Measurements from ENCODE around the gene PUSL1.
A peak's percentile ranks its signal among the peaks of the same experiment; 100 is the strongest.

The PUSL1 gene

DNA sequence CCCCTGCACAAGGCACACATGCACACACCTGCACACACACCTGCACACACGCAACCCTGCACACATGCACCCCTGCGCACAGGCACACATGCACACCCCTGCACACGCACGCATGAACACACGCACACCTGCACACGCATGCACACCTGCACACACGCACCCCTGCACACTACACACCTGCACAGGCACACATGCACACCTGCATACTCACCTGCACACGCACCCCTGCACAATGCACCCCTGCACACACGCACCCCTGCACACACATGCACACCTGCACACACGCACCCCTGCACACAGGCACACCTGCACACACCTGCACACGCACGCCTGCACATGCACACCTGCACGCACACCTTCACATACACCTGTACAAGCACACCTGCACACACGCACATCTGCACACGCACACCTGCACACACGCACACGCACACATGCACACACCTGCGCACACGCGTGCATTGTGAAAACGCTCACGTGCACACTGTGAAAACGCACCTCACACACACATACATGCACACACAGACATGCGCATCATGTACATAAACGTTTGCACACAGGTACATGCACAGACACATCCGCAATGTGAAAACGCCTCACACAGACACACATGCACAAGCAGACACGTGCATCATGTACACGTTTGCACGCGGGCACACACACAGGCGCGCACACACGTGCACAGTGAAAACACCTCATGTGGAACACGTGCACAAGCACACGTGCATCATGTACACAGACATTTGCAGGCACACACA lies 32.6 kb downstream of the PUSL1 start:
- no peak for DNase-seq (ENCODE audit: low read depth)

DNA sequence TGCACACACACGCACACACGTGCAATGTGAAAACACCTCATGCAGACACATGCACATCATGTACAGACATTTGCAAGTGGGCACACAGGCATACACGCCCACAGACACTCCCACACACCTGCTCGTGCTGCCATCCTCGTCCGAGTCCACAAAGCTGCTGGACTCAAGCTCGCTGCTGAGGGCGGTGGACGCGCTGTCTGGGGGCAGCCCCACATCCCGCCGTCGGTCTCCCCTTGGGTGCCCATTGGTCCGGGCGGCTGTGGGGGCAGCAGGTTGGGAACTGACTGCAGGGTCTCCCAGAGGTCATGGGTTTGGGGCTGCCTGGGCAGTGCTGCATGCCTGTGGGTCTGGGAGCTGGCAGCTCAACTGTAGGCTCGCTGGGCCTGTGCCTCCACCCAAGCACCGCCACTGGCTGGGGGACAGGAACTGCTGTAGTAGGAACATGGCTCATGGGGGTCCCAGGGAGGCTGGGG lies 33.2 kb downstream of the PUSL1 start:
- DNase-seq (ENCODE audit: low read depth), result no peak

GRCh38 chr1:1342061-1342562 lies 33.7 kb downstream of the PUSL1 start:
- DNase-seq (ENCODE audit: low read depth), result no peak

- DNase-seq (ENCODE audit: low read depth), result no peak
Observed at GRCh38 chr1:1342584-1343115, 34.3 kb downstream of the PUSL1 start.

DNA sequence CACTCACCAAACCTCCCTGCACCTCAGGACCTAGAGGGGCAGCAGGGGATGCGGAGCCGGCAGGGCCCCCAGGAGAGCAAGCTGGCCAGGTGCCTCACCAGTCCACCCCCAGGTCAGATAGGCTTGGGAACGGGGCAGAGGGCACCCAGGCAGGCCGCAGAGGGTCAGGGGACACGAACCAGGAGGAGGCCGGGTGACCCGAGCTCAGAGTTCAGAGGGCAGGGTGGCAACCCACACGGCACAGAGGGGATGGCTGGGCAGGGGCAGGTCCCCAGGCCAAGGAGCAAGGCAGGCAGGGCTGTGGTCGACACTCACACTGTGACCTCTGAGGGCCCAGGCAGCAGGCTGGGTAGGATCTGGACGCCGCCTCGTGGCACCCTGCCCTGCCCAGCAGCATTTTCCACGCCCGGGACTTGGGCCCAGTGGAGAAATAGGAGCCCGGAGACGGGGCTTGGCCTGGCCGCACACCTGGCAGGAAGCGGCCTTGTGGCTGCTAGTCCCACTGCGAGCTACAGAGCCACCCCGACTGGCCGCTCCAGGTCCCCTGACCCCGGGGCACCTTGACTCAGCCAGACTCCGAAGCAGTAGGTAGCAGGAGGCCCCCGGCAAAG lies 35.5 kb downstream of the PUSL1 start:
- DNase-seq (ENCODE audit: low read depth), result no peak

DNA sequence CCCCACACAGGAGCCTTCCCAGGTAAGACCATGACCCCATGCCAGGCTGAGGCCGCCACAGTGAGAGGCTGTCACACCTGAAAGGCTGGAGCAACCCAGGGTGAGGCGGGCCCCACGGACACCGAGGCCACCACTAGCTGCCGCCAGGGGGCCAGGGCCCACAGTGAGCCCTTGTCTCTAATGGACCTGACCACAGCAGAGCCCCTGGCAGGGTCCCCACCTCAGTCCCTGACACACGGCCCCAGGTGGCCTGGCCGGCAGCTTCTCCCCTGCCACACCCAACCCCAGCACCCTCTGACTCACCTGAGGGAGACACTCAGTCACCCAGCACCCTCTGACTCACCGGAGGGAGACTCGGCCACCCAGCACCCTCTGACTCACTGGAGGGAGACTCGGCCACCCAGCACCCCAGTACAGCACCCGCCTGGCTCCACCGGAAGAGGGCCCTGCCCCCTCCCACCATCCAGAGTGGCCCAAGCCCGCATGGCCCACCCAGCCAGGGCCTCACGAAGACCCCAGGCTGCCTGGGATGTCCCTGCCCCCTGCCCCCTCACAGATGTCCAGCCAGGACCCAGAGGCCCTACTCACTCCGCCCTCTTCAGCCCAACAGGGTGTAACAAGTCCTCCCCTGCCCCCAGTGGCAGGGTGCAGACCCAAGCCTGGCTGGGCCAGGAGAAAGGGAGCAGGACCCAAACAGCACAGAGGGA lies 36.4 kb downstream of the PUSL1 start:
- no peak for DNase-seq (ENCODE audit: low read depth)

DNA sequence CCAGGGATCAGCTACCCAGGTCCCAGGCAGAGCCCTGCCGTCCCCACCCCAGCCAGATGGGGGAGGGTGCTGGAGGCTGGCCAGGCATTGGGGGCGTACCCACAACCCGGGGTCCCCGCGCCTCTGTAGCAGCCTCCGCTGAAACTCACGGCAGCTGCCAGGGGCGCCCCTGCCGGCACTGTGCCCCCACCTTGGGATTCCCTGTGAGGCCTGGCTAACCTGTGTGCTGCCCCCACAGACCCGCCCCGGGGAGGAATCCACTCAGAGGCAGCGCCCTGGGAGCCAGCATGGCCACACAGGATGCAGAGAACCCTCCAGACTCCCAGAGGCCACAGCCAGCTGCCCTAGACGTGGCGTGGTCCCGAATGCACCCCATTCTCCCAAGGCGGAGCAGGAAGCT lies 37.0 kb downstream of the PUSL1 start:
- no peak for DNase-seq (ENCODE audit: low read depth)

- DNase-seq (ENCODE audit: low read depth), result no peak
Observed at GRCh38 chr1:1345860-1346500, 37.6 kb downstream of the PUSL1 start.

DNA sequence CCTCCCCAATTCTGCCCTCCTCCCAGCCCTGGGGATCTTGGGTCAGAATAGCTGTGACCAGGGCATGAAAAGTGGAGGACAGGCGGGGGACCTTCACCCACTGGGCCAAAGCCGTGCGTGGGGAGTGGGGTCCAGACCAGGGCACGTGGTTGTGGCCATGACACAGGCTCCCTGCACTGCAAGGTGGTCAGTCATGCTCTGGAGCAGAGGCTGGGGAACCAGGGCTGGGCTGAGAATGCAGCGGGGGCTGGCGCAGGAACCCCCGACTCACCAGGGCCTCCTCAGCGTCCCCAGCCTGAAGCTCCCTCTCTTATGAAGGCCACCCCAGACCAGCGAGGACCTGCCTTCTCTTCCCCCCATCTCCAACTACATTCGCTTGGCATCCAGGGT lies 38.1 kb downstream of the PUSL1 start:
- DNase-seq (ENCODE audit: low read depth), result no peak

GRCh38 chr1:1347026-1347595 lies 38.7 kb downstream of the PUSL1 start:
- no peak for DNase-seq (ENCODE audit: low read depth)

- DNase-seq (ENCODE audit: low read depth), result no peak
Observed at GRCh38 chr1:1347663-1348419, 39.4 kb downstream of the PUSL1 start.

DNA sequence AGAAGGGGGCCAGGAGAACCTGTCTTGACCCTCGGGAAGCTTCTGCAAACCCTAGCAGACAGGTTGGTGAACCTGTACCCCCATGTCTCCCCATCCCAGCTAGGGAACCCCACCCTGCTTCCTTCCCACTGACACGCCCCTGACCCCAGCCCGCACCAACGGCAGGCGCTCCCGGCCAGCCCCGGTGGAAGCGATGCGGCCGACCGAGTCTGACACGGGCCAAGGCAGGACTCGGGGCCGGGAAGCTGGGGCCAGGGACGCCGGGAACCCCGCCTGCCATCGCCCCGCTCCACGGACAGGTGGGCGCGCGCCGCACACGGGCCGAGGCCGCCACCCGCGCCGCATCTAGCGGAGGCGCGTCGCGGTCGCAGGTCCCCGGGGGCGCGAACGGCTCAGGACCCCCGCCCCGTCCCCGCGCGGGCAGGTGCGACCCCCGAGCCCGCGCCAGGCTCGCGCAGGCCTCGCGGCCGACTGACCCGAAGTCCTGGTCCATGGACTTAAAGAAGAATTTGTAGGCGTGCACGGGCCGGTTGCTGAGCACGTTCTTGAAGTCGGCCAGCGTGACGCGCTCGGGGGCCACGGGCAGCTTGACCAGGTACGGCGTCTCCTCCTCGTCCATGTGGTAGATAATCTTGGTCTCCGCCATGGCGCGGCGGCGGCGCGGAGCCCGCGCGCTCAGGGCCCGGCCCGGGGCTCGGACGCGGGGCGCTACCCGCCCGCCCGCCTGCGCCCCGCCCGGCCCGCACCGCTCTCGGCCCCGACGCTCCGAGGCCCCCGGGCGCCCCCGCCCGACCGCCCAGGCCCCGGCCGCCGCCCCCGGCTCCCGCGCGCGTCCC lies 40.2 kb downstream of the PUSL1 start:
- no peak for DNase-seq (ENCODE audit: low read depth)

DNA sequence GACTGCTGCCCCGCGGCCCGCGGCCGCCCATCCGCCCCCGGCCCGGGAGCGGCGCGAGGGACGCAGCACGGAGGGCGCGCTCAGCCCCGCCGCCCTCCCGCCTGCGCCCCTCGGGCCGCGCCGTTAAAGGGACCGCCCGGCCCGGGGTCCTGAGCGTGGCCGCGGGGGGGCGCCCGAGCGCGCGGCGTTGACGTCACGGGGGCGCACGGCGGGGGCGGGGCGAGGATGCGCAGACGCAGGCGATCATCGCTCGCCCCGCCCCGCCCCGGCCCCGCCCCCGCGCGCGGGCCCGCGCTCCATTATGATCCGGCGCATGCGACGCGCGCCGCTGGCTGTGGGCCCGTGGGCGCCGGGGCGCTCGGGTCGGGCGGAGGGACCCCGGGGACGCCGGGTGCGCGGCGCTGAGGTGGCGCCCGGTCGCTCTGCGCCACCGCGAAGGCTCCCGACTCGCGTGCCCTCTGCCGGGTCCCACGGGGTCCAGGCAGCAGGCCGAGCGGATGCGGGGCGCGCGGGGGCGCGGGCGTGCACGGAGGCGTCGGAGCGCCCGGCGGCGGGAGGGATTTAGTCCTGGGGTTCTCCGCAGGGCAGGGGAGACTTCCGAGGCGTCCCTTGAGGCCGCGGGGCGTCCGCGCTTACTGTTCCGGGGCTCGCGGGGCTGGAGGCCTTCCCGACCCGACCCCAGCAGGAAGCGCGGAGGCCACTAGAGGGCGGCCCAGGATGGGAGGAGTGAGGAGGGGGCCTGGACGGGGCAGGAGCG lies 41.0 kb downstream of the PUSL1 start, which contains the start of gene DVL1:
Gene DVL1 (minus strand): TSS at position 163 of the 757 bp plus-strand sequence. CDS start 353 bp downstream, outside the sequence.
- peak; percentile 32 for DNase-seq (ENCODE audit: low read depth)

- DNase-seq (ENCODE audit: low read depth), result no peak
Observed at GRCh38 chr1:1351511-1352427, 43.4 kb downstream of the PUSL1 start.

DNA sequence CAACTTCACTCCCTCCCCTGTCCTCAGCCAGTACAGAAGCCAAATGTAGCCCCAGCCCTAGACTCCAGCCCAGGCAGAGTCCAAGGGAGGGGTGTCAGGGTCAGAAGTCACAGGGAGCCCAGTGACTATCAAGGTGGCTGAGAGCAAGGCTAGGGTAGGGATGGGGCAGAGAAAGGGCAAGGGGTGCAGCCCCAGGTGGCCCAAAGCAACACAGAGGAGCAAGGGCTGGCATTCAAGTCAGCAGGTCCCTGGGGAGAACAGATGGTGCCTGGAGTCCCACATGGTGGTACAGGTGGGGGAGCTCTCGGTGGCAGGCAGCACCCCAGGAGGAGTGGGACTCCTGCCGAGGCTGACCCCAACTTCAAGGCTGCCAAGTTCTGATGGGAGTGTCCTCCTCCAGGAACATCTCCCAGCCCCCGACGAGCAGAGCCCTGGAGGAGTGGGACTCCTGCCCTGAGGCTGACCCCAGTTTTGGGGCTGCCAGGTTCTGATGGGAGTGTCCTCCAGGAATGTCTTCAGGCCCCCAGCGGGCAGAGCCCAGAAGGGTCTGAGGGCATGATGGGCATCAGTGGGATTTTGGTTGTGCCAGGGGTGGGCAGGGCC lies 44.5 kb downstream of the PUSL1 start:
- DNase-seq (ENCODE audit: low read depth), result no peak

- DNase-seq (ENCODE audit: low read depth), result no peak
Observed at GRCh38 chr1:1353389-1354151, 45.2 kb downstream of the PUSL1 start.

Data from stimulated activated CD8-positive, alpha-beta memory T cell treated with anti-CD3 and anti-CD28 coated beads, Interleukin-15, amount 100 ng/mL, for 1 hour (primary cell).